ENCODE measurements around the gene MAN1A1.

Gene MAN1A1

DNA sequence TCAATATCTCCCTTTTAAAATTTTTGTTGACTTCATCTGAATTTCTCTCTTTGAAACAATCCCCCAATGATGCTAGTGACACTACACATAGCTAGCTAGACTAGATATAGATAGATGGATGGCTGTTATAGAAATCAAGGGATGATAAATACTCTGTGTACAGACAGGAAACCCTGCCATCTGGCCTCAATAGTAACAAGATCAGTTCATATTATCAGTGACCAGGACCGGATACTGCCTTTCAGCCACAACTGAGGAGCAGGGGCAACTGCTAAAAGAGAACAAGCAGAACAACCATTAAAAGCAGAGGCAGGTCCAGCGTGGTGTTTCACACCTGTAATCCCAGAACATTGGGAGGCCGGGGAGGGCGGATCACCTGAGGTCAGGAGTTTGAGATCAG, 152.8 kb downstream of the MAN1A1 start:
- DNase-seq (ENCODE audit: low read depth in 2 of 2) = no peak

DNA sequence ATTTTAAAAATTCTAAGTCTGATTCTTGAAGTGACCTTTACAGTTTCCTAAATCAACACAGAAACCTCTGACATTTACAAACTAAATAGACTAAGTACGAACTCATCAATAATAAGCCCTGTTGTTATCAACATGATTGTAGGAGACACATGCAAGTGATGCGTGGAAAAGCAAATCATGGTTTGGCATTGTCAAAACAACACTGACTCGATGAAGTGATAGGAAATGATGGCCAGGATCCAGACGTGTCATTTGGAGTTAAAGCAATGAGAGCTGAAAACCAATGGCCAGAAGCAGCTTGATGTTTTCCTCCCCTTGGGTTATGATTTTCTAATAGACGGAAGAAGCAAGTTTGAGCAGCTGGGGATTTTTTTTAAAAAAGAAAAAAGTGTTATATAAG, 153.7 kb downstream of the MAN1A1 start:
- no peak for DNase-seq (ENCODE audit: low read depth in 2 of 2)

DNA sequence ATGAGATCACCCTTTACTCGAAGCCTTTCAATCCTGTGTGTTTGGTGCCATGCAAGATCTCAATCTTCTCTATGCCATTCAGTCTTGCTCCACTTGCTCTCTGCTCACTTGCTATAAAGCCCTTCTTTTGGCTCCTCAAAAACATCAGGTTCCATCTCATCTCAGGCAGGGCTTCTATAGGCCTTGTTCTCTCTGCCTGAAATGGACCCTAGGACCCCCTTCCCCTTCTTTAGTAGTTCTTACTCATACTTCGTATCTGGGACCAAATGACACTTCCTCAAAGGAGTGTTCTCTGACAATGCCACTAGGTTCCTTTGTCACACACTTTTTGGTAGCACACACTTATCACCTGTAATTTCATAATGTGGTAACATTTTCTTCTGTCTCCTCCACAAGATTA, 154.4 kb downstream of the MAN1A1 start:
- DNase-seq (ENCODE audit: low read depth in 2 of 2) = no peak

DNA sequence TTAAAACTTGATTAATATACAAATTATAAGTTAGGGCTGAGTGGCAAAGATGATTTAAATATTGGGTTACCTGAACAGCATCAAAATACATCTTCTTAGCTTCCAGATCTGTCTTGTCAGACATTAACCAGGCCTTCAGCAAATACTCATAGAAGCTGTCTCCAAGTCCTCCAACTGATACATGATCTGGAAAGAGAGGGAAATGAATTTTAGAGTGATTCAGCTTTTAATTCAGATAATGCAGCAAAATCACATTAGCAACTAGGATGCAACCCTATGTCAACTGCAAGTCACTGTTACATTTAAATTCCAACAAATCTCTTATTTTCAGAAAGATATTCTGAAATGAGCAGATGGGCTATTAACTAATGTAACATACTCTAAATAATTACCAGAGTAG, 155.9 kb downstream of the MAN1A1 start:
- DNase-seq (ENCODE audit: low read depth in 2 of 2) = no peak

DNA sequence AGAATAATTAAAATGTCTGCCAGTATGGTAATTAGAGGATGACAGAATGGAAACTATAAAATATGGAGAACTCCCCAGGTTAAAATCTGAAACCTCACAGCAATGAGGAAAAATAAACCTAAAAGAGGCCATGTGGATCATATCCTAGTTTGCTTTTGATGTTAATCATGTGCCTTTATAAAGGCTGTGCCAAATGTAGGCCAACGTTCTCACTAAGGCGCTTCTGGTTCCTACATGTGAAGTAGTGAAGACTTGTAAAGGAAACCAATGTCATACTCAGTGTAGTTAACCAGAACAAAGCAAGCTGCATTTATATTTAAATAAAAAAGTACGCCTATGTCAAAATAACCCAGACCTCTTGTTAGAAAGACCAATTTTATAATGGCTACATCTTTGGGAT, 157.4 kb downstream of the MAN1A1 start:
- DNase-seq (ENCODE audit: low read depth in 2 of 2) = no peak

DNA sequence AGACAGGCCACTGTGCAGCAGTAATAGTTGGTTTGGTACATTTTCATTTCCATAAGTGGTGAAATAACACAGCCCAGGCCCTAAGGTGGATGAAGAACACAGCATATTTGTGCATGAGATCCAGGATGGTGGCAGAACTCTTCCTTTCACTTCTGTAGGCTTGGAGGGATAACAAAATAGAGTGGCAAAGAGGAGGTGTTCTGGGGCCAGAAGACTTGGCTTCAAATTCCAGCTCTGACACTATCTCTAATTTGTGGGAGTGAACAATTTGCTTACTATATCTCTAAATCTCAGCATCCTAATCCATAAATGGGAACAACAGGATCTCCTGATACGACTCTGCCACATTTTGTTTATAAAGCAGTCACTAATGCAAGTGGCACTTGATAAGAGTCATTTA, 159.4 kb downstream of the MAN1A1 start:
- DNase-seq (ENCODE audit: low read depth in 2 of 2) = no peak

DNA sequence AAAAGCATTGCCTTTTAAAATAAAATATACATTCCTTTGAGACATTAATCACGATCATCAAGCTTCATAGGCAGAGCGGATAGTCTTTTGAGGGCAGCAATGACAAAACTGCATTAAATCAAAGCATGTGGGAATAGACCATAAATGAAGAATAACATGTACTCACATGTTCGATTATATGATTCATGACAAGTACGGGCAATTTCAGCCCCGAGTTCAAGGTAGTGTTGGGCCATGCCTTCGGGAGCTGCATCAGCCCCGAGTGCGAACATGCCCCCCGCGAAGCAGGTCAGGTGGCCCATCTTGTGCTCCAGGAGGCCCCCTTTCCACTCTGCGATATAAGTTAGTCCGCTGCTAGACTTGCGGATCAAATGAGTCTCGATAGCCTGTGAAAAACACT, 160.1 kb downstream of the MAN1A1 start:
- DNase-seq (ENCODE audit: low read depth in 2 of 2) = no peak

DNA sequence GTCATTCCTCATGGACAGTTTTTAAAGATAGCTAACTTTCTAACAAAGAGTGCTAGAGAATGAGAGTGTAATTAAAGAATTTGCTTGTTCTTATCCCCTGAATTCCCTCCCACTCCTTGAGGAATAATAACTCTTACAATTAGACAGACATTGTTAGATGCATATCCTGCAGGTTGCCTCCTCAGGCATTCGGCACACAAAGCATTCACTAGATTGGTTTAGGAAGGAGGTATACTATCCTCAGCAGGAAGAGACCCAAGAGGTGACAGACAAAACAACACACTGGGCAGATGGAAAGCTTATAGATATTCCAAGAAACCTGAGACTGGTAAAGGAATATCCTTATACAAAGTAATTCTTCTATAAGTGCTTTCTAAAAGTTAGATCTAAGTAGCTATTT, 162.0 kb downstream of the MAN1A1 start:
- no peak for DNase-seq (ENCODE audit: low read depth in 2 of 2)

DNA sequence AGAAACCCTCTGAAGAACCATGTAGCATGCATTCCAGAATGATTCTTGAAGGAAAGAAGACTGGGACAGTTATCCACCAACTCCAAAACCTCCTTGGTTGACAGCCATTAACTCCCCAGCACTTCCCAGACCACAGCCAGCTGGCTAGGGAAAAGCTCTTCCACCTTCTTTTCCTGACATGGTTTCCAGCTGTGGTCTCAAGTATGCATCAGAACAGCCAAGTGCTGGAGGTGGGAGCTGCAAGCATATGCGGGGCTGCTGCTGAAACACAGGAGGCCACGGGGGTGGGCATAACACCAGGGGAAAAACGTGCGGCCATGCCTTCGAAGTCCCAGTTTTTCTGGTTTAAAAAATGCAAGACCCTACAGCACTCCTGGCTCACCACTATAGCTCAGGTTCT, 163.1 kb downstream of the MAN1A1 start:
- no peak for DNase-seq (ENCODE audit: low read depth in 2 of 2)

DNA sequence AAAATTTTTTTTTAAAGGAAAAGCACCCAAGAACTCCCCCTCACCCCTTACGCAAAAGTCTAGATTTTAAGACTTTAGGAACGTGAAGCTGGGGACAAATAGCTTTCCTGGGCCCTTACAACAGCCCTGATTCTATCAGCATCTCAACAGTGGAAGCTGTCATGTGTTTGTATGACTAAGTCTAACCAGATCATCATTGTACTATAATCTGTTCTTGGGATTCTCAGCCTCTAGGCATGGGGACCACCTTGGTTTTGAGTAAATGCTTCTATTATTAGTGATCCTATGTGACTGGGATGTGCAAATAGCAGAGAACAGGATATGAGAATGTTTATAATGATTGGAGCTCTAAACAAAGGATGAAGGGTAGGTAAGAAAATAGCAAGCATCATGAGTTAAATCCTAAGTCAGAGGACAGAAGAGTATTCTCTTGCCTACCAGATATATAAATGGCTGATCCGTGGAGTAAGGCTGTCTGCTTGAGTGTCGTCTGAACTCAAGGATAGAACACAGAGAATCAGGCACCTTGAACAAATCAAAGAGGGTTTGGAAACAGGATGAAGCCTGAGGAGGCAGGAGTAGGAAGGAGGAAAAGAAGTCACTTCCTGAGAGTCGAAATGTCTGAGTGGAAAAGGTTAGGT, 165.4 kb downstream of the MAN1A1 start:
- no peak for DNase-seq (ENCODE audit: low read depth in 2 of 2)

DNA sequence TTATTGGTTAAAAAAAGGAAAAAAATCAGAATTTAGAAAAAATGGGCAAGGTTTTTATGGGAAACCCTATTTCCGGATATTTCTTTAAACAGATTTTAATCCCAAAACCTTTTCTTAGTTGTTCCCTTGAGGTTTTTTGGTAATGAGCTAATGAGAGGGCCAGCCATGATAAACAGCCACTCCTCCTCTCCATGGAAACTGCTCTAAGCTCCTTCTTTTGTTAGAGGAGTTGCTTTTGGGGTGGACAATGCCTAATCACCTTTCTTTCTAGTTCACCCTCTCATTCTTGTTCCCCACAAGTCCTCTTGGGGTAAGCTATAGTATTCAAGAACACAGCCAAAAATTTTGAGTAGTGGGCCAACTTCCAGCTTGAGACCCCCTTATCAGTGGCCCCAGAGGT, 166.1 kb downstream of the MAN1A1 start:
- DNase-seq (ENCODE audit: low read depth in 2 of 2) = no peak

DNA sequence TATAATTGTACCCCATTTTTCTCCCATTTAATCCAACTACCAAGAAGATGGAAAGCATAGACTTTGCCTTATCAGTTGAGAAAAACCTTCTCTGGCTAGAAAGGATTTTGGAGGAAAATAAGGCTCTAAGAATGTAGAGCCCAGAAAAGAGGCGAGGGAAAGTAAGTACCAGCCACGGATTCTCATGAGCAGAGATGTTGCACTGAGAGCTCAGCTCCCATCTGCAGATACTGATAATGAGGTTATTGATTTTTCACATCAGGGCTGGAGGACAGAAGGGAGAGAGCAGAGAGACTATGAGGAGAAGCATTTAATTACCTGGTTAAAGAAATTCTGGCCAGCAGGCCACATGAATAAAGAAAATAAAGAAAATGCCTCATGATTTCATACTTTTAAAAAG, 166.7 kb downstream of the MAN1A1 start:
- no peak for DNase-seq (ENCODE audit: low read depth in 2 of 2)

DNA sequence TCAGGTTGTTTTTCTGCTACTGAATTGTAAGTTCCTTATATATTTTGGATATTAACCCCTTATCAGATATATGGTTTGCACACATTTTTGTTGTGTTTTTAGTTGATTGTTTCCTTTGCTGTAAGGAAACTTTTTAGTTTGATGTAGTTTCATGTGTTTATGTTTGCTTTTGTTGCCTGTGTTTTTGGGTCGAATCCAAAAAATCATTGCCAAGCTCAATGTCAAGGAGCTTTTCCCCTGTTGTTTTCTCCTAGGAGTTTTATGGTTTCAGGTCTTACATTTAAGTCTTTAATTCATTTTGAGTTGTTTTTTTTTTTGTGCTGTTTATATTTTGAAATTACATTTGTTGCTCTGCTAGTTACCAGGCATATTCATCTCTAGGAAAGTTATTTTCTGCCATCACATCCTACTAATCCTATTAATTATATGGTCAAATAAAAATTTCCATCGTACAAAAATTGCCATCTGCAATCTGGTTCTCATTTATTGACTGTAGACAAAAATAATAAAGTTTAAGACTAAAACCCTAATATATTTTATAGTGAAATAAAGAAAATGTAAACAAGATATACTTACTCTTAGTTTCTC, 167.3 kb downstream of the MAN1A1 start:
- no peak for DNase-seq (ENCODE audit: low read depth in 2 of 2)

DNA sequence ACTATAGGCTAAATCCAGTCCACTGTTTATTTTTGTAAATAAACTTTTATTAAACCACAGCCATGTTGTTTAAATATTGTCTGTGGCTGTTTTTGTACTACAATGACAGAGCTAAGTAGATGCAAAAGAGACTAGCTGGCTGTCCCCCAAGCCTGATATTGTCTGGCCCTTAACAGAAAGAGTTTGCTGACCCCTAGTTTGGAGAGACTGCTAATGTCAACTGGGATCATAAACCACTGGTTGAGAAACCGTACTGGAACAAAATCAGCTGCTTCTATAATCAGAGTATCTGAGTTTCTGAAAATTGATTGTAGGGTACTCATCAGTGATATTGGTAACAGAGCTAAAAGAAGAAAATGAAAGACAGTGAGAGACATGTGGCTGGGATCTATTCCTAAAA, 168.5 kb downstream of the MAN1A1 start:
- DNase-seq (ENCODE audit: low read depth in 2 of 2) = no peak

DNA sequence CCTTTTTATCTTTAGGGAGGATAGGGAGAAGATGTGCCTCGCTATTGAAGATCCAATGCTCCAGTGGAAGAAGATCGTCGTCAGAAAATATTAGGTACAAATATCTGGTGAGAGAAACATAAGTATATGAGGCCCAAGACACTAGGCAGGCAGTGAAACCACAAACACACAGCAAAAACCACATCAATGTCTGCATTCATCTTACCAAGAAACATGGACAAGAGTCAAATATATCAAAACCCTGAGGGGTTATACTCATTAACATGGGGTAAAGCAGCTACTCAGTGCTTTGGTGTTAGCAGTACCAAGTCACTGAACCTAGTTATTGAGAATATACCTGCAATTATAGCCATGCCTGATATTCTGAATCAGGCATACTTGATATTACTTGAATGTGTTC, 169.7 kb downstream of the MAN1A1 start:
- DNase-seq (ENCODE audit: low read depth in 2 of 2) = no peak

DNA sequence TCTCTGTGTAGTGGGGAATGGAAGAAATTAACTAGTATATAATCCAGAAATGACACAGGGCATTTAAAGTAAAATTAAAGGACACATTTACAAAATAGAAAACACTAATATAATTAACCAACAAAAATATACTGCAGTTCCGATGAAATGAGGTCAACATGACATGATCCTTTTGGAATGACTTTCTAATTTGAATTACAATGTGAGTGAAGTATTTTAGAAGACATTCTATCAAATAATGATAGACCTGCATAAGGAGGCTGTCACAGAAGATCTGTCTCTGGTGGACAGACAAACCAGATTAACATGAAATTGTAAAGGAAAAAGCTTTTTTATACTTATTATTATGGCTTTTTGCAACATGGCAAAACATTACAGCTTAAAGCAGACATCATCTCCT, 170.5 kb downstream of the MAN1A1 start:
- DNase-seq (ENCODE audit: low read depth in 2 of 2) = no peak

DNA sequence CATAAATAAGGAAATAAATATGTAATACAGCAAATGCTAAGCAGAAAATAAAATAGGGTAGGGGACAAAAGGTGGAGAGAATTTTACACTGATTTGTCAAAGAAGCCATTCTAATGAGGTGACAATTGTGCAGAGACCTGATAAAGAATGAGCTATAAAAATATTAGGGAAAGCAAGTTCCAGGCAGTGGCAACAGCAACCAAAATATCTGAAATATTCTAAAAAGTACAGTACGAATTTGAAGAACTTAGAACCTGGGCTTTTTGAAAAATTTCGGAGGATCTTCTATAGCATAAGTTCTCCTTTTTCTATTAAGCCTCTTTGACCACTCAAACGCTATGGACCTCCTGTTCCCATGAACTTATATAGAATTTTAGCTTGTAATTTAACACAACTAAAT, 173.1 kb downstream of the MAN1A1 start:
- DNase-seq (ENCODE audit: low read depth in 2 of 2) = no peak

DNA sequence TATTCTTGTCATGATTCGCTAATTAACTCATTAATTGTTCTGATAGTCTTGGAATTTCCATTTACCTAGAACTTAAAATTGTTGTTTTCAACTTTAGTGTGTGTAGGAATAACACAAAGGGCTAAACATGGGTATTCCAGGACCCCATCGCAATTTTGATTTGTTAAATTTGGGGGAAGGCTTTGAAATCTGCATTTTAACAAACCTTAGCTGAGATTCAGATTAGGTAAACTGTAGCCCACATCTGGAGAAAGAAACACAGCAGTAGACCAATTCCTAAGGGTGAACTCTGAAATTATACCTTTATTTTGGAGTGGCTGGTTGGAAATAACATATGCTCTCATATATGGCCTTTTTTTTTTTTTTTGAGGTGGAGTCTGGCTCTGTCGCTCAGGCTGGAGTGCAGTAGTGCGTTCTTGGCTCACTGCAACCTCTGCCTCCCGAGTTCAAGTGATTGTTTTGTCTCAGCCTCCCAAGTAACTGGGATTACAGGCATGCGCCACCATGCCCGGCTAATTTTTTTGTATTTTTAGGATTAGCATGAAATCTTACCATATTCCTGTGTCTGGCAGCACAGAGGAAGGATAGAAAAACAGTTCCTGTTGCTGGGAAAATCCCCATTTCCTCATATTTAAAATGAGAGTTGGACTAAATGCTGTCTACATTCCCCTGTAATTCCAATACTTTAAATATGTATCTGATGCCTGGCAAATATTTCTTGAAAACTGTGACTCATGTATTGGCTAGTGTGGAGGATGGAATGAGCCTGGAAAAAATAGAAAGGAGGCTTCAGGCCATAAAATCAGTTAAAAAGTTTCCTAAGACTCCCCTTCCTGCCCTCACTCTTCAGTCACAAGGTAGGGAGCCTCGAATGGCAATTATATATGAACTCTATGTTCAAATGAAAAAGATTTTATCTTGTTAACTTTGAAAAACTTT, 174.4 kb downstream of the MAN1A1 start:
- no peak for DNase-seq (ENCODE audit: low read depth in 2 of 2)

DNA sequence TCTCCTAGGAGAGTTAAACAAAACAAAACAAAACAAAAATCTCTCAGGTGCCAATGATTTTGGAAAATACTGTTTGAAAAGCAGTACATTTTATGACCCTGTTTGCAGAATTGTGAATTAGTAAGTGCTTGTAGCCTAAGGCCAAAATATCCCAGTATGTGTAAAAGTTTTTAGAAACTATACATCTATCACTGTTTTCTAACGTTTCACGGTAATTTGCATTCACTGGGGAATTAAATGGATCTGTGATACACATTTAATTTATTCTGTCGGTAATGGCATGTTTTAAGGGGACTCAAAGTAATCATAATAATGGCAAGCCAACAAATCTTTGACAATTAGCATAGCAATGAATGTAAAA, 175.5 kb downstream of the MAN1A1 start:
- DNase-seq (ENCODE audit: low read depth in 2 of 2) = no peak

DNA sequence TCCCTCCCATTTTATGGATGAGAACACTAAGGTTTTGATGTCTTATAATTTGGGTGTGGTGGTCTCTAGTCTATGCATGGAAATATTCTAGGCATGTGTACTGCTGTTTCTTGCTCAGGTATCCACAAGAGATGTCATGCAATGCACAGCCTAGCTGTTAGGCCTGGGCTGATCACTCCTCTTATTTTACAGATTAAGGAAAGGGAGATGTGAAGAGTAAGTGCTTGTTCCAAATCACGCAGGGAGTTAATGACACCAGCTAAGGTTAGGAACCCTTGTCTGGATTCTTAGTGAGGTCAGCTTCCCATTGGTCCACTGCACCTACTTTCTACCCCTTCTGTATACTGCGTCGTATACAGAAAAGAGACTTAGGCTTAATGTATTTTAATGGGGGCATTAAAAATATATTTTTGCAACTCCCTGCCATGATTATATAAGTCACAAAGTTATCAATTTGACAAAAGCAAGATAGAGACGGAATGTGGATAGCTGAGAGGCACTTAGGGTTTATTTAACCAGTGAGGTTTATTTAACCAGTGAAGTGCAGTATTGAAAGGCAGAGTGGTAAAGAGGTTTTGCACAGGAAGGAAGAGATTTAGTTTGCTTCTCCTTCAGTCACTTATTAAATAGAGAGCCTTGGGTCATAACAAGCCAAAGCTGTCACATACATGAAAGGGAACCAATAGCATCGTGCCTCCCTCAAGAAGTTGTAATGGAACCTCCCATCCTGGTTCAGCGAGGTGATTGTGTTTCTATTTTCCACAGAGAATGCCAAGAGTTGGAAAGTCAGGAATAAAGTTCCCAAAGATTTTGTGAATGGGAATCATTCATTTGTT, 176.1 kb downstream of the MAN1A1 start:
- DNase-seq (ENCODE audit: low read depth in 2 of 2) = no peak

DNA sequence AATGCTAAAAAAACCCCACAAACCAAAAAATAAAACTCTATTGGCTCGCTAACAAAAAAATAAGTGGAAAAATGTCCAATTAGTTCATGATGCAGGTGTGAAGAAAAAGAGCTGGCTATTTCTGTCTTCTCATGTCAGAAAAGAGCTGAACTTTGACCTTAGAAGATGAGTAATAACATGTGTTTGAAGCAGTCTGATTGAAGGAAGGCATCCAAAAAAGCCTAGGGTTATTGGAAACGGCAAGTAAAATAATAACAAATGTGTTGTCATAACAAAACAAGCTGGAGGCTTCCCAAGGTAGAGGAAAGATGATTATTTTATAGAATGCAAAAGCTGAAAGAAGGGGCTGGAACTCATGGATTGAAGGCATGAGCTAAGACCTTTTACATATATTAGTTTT, 176.7 kb downstream of the MAN1A1 start:
- DNase-seq (ENCODE audit: low read depth in 2 of 2) = no peak

DNA sequence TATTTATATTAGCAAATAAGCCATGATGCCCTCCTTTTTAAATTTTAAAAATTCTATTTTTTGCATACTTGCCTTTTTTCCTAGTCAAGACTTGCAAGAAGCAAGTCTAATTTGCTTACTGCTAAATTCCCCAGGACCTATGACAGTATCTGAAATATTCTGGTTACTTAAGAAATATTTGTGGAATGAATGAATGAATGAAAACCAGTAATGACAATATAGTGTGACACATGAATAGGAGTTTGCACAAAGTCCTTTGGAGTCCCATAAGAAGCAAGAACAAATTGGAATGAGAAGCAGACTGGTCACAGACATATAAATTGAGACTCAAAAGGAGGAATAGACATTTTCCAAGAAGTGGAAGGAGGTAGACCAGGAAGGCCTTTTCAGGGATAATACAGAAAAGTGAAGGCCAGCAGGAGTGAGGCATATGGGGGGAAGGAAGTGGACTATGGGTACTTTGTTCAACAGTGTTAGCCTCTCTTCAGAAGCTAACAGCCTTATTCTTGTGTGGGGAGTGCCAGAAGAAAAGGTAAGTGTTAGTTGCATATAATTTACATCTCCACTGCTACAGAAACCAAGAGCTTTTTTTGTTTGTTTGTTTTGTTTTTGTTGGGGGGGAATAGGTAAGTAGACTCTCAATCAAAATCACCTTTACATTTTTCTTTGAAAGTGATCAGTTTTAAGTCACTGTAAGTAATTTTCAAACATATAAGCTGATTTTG, 177.5 kb downstream of the MAN1A1 start:
- DNase-seq (ENCODE audit: low read depth in 2 of 2) = no peak
